Activated CD4-positive, CD25-positive, alpha-beta regulatory T cell treated with anti-CD3 and anti-CD28 coated beads, Interleukin-2, amount 50 U/mL, for 72 hours (primary cell): ENCODE data around the gene TMEM161A.

Source experiments
- DNase-seq: peaks from one replicate; pipeline ENCODE4 v3.0.0; 2021

The TMEM161A gene

DNA sequence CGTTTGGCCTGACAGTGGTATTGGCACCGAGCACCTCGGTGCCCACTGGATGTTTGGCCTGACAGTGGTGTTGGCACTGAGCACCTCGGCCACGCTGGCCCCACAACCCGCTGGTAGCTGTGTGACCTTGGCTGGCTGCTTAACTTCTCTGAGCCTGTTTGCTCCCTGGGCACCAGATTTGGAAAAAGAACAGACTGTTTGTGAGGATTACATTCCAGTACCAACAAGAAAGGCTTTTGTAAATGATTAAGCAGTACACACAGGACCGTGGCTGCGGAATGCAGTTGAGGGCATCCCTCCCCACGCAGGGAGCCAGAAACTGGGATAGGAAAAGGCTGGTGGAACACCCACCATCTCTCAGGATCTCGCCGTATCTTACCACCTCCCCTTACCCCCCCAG lies 42.6 kb downstream of the TMEM161A start:
- DNase-seq: no peak

DNA sequence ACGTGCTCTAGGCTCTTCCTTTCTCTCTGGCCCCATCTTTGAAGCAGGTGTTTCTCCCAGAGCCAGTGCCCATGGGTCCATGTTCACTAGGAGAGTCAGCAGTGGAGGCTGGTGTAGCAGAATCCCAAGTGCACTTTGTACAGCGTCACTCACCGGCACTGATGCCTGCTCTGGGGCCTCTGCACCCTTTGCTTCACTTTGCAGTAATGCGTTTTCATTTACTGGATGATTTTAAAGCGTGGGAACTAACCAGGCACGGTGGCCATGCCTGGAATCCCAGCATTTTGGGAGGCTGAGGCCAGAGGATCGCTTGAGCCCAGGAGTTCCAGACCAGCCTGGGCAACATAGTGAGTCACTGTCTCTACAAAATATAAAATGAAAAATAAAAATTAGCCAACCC lies 43.8 kb downstream of the TMEM161A start:
- no peak for DNase-seq

DNA sequence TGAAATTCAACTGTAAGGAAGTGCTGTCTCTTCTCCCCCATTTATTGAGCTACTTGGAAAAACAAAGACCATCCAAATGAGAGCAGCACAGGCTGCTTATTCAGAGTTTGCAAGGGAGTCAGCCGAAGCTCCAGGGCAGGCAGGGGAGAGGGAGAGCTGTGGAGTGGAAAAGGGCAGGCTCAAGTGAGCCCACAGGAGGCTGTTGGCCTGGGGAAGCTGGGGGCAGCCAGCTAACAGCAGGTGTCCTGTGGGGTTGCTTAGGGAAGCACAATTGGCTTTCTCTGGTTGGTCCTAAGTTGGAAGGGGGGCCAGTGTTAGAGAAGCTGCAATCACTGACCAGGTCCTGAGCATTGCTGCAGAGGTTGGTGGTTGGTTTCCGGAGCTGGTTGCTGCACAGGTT lies 50.6 kb downstream of the TMEM161A start:
- DNase-seq: no peak

DNA sequence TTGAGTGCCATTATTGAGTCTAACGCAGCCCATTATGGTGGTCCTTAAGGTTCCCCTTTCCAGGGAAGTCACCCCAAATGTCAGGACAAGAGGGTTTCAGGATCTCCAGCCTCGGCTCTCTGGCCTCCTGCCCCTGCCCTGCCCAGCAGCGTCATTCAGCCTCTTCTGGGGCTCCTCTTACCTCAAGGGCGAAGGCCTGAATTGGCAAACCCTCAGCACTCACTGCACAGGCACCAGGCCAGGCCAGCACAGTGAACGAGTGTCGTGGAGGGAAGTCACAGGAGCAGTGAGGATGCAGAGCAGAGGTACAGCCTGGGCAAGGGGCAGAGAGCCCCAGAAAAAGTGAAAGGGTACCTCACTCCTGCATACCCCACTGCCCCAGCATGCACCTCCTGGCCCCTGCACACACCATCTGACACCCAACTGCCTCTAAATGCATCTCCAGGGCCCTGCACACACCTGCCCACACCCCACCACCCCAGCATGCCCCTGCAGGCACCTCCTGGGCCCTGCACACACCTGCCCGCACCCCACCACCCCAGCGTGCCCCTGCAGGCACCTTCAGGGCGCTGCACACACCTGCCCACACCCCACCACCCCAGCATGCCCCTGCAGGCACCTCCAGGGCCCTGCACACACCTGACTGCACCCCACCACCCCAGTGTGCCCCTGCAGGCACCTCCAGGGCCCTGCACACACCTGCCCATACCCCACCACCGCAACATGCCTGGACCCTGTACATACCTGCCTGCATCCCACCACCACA lies 54.7 kb downstream of the TMEM161A start:
- DNase-seq: no peak

DNA sequence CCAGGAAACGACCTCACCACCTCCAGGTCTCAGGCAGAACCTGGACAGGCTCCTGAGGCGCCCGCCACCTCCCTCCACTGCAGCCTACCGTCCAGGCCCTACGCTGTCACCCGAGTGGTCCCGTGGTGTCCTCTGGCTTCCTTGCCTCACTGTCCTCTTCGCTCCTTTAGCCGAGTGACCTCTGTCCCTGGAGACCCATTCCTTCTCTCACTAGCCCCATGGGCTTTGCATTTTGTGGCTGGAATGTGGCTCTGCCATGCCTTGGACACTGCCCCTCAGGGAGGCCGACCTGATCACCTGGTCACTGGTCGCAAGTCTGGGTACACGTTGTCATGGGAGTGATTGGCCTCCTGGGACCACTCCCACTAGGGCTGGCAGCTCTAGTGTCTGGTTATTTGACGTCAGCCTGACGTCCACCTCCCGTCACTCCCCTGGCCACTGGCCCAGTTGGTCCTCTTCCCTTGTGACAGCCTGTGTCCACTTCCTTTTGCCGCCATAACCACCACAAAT lies 56.6 kb downstream of the TMEM161A start:
- DNase-seq: no peak

DNA sequence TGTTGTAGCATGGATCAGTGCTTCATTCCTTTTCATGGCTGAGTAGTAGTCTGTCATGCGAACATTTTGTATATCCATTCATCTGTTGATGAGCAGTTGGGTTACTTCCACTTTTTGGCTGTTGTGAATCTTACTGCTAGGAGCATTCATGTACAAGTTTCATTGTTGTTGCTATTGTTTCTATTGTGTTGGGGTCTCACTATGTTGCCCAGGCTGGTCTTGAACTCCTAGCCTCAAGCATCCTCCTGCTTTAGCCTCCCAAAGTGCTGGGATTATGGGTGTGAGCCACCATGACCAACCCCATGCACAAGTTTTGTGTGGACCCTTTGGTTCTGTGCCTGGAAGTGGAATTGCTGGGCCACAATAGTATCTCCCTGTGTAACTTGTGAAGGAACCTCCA lies 58.7 kb downstream of the TMEM161A start:
- DNase-seq: no peak

DNA sequence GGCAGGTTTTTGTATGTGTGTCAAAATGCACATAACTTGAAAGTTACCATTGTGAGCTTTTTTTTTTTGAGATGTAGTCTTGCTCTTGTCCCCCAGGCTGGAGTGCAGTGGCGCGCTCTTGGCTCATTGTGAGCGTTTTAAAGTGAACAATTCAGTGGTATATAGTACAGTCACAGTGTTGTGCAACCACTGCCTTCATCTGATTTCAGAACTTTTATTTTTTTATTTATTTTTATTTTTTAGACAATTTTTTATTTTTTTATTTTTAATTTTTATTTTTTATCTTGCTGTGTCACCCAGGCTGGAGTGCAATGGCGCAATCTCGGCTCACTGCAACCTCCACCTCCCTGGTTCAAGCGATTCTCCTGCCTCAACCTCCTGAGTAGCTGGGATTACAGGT lies 59.5 kb downstream of the TMEM161A start:
- DNase-seq: no peak

DNA sequence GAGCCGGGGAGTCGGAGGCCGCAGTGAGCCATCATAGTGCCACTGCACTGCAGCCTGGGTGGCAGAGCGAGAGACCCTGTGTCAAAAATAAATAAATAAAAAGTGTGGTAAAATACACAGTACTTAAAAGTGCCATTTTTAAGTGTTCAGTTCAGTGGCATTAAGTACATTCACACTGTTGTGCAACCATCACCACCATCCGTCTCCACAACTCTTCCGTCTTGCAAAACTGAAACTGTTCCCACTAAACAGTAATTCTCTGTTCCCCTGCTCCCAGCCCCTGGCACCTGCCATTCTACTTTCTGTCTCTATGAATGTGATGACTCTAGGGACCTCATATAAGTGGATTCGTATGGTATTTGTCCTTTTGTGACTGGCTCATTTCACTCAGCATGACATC lies 61.2 kb downstream of the TMEM161A start:
- DNase-seq: no peak

DNA sequence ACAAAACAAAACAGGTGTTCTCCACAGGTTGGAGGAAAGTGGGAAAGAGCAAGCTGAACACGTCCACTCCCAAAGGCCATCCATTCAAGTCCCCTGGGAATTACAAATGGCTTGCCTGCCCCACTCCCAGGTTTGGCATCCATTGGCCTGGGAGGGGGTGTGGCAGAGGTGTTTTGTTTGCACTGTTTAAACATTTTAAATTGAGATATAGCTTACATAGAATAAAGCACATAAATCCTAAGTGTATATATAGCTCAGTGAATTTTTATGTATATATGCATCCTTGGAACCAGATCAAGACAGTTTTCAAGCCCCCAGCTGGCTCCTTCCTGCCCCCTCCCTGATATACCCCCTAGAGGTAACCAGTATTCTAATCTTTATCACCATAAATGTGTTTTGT lies 61.8 kb downstream of the TMEM161A start:
- DNase-seq: no peak

DNA sequence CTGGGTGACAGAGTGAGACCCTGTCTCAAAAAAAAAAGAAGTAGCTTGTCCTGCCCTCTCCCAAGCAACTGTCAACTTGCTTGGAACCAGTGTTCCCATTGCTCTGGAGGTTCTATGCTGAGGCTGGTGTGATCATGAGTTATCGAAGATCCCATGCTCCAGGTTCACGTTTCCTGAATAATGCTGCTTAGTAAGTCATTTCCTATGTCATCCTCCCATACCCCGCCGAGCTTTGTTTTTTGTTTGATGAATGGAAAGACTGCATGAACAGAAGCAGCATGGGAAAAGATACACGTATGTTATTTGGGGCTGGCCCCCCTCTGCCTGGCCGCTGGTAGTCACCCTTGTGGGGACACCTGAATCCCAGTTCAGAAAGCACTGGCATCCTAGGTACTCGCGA lies 63.2 kb downstream of the TMEM161A start:
- no peak for DNase-seq

DNA sequence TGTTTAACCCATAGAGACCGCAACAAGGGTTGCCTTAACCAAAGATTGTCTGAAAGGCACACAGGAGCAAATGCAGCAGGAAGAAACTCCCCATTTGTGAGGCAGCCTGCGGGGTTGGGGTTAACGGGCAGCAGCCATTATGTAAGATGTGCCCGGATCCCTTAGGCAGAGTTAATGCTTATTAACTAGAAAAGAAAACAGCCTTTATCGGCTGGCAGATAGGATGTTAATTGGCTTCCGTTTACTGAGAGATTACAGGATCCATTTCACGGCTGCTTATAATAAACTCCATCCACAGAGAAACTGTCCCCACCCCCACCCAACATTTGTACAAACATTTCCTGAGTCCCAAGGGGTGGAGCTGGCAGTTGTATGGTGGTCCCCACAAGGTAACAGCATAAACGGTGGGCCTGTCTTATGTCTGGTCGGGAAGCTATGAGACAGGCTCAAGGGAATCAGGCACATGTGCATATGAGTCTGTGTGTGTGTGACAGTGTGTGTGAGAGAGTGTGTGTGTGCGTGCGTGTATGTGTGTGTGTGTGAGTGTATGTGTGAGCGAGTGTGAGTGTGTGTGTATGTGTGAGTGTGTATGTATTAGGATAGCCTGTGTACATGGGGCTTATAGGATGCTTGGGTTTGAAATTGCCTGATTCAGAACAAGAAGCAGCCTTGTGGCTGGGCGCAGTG lies 63.9 kb downstream of the TMEM161A start:
- no peak for DNase-seq

DNA sequence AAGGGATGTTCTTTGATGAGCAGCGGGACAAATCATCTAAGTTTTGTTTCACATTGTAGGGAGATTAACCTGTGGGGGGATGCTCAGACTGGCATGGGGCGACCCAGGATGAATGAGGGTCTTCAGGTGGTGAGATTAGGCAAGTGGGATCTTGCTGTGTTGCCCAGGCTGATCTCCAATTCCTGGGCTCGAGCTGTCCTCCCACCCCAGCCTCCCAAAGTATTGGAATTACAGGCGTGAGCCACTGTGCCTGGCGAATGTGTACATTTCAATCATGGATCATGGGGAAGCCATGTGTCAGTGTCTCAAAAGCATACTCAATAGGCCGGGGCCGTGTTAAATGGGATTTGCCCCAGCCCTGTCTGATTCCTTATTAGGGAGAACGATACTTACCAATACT lies 66.4 kb downstream of the TMEM161A start:
- DNase-seq: no peak
